Central memory CD8-positive, alpha-beta T cell (primary cell): ENCODE measurements around the gene GNB4.

Experiments used
- ATAC-seq: fragments of 150-1000 bp; cut with Tn5 transposase; replicated peaks from 2 replicates; pipeline ENCODE4 v1.10.0; 2022; ENCODE audit warnings: mild to moderate bottlenecking, moderate FRiP score, moderate number of reproducible peaks; ENCODE audit not compliant: poor library complexity, severe bottlenecking; ENCODE audit errors: extremely low read depth
- DNase-seq, 2 donors: peaks; one replicate each; pipeline ENCODE4 v3.0.0; 2021; ENCODE audit warnings: low spot score in 2 of 2
- H3K27ac Mint-ChIP-seq: one replicate; pipeline ENCODE4 v1.8.0; 2022; ENCODE audit warnings: low read depth, mild to moderate bottlenecking, moderate library complexity, mixed read lengths
- H3K27me3 Mint-ChIP-seq: one replicate; pipeline ENCODE4 v1.8.0; 2022; ENCODE audit warnings: mixed read lengths
- H3K36me3 Mint-ChIP-seq: one replicate; pipeline ENCODE4 v1.8.0; 2022; ENCODE audit warnings: mild to moderate bottlenecking, moderate library complexity, mixed read lengths; ENCODE audit not compliant: insufficient read depth
- H3K4me1 Mint-ChIP-seq: one replicate; pipeline ENCODE4 v1.8.0; 2022; ENCODE audit warnings: mixed read lengths
- H3K4me3 Mint-ChIP-seq: one replicate; pipeline ENCODE4 v1.8.0; 2022; ENCODE audit warnings: mild to moderate bottlenecking, moderate library complexity, mixed read lengths
- H3K9me3 Mint-ChIP-seq: one replicate; pipeline ENCODE4 v1.8.0; 2022; ENCODE audit warnings: mixed read lengths

GNB4 gene

GRCh38 chr3:179430277-179430870, 20.9 kb downstream of the GNB4 start:
- no peak overlapping the region for H3K27ac Mint-ChIP-seq
- no peaks in the 10 kb centered on the region for H3K9me3 Mint-ChIP-seq
- H3K27me3 Mint-ChIP-seq: no peaks in the 10 kb centered on the region
- no peaks in the 10 kb centered on the region for H3K36me3 Mint-ChIP-seq
- DNase-seq (no peak), ATAC-seq (no peak)
- H3K4me3 Mint-ChIP-seq: no peak overlapping the region
- no peaks in the 10 kb centered on the region for H3K4me1 Mint-ChIP-seq

GRCh38 chr3:179428876-179429548, 22.3 kb downstream of the GNB4 start:
- H3K27me3 Mint-ChIP-seq: no peaks in the 10 kb centered on the region
- no peaks in the 10 kb centered on the region for H3K36me3 Mint-ChIP-seq
- no peak overlapping the region for H3K27ac Mint-ChIP-seq
- ATAC-seq (no peak), DNase-seq (no peak)
- no peak overlapping the region for H3K4me3 Mint-ChIP-seq
- no peaks in the 10 kb centered on the region for H3K4me1 Mint-ChIP-seq
- H3K9me3 Mint-ChIP-seq: no peaks in the 10 kb centered on the region

GRCh38 chr3:179425075-179425474, 26.2 kb downstream of the GNB4 start:
- peaks cover 1% of the 10 kb centered on the region for H3K36me3 Mint-ChIP-seq
- H3K27me3 Mint-ChIP-seq: no peaks in the 10 kb centered on the region
- H3K9me3 Mint-ChIP-seq: no peaks in the 10 kb centered on the region

DNA sequence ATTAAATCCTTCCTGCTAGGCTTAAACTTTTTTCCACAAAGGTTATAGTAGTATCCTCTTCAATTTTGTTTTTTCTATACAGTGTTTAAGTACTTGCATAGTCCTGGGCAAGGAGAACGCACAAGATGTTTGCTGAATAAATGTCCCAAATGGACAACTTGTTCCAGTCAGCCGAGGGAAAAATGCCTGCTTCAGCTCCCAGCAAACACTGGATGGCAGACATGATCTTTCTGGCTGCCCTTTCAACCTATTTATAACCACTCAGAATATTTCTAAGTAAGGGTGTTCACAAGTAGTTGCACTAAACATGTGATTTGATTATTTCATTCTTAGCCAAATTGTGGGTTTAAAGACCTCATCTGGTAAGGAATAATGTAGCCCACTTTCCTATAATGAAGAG, 29.8 kb downstream of the GNB4 start:
- no peak for ATAC-seq
- Mint-ChIP-seq H3K9me3 (no peaks in the 10 kb centered on the region), H3K36me3 (peaks cover 4% of the 10 kb centered on the region), H3K27me3 (no peaks in the 10 kb centered on the region), H3K4me1 (no peaks in the 10 kb centered on the region), H3K4me3 (no peak overlapping the region), H3K27ac (no peak overlapping the region)
- no peak for DNase-seq

More at GRCh38 chr3:179425075-179425474, 26.2 kb downstream of the GNB4 start:
- DNase-seq: no peak
- no peak overlapping the region for H3K4me3 Mint-ChIP-seq
- no peak for ATAC-seq
- no peak overlapping the region for H3K27ac Mint-ChIP-seq
- no peaks in the 10 kb centered on the region for H3K4me1 Mint-ChIP-seq

- no peak overlapping the region for H3K4me3 Mint-ChIP-seq
- ATAC-seq: no peak
- H3K27me3 Mint-ChIP-seq: no peaks in the 10 kb centered on the region
Measured at GRCh38 chr3:179418610-179419009, 32.7 kb downstream of the GNB4 start.

GRCh38 chr3:179416681-179417080, 34.6 kb downstream of the GNB4 start:
- Mint-ChIP-seq H3K27me3 (no peaks in the 10 kb centered on the region), H3K9me3 (no peaks in the 10 kb centered on the region), H3K4me1 (no peaks in the 10 kb centered on the region), H3K36me3 (peaks cover 4% of the 10 kb centered on the region), H3K27ac (no peak overlapping the region), H3K4me3 (no peak overlapping the region)
- ATAC-seq (no peak), DNase-seq (no peak)

More at GRCh38 chr3:179418610-179419009, 32.7 kb downstream of the GNB4 start:
- Mint-ChIP-seq H3K9me3 (no peaks in the 10 kb centered on the region), H3K4me1 (no peaks in the 10 kb centered on the region), H3K36me3 (peaks cover 4% of the 10 kb centered on the region), H3K27ac (no peak overlapping the region)
- no peak for DNase-seq

DNA sequence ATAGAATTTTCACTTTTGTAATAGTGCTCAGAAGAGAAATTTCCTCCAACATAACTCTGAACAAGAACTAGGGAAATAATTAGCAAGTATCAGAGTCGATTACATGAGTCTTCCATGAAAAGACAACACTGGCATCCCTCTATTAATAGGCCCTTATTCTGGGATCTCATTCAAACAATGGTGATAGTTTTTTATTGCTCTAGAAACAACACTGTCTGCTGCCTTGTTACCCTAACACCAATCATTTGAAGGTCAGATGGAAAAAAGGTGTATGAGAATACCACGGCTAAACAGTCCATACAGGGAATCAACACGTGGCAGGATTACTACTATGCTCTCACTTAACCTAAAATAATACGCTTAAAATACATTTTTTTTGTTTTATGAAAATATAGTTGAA, 35.9 kb downstream of the GNB4 start:
- H3K27ac Mint-ChIP-seq: no peak overlapping the region
- peaks cover 2% of the 10 kb centered on the region for H3K36me3 Mint-ChIP-seq
- H3K4me1 Mint-ChIP-seq: no peaks in the 10 kb centered on the region
- no peak for ATAC-seq
- no peak for DNase-seq
- no peaks in the 10 kb centered on the region for H3K9me3 Mint-ChIP-seq
- no peak overlapping the region for H3K4me3 Mint-ChIP-seq
- H3K27me3 Mint-ChIP-seq: no peaks in the 10 kb centered on the region

DNA sequence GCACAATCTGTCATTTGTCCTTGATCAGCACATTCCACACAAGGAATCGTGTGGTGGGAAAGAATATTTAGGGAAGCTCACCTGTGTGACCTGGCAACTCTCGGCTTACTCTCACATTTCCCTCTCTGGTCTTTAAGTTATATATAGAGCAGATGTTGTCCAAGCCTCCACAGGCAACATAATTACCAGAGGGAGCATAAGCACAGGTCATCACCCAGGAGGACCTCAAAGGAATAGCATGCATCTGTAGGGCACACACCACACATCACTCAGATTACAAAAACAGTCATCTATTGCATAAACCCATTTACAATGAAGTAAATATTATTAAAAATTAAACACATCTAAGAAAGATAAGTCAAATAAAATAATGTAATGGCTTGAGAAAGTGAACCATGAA, 36.5 kb downstream of the GNB4 start:
- no peak for DNase-seq
- no peaks in the 10 kb centered on the region for H3K9me3 Mint-ChIP-seq
- no peaks in the 10 kb centered on the region for H3K4me1 Mint-ChIP-seq
- no peak overlapping the region for H3K27ac Mint-ChIP-seq
- H3K4me3 Mint-ChIP-seq: no peak overlapping the region
- H3K36me3 Mint-ChIP-seq: peaks cover 2% of the 10 kb centered on the region
- H3K27me3 Mint-ChIP-seq: no peaks in the 10 kb centered on the region
- ATAC-seq: no peak

GRCh38 chr3:179410999-179411398, 40.3 kb downstream of the GNB4 start:
- H3K4me1 Mint-ChIP-seq: no peaks in the 10 kb centered on the region
- H3K4me3 Mint-ChIP-seq: no peak overlapping the region
- no peaks in the 10 kb centered on the region for H3K27me3 Mint-ChIP-seq
- no peaks in the 10 kb centered on the region for H3K36me3 Mint-ChIP-seq
- ATAC-seq (no peak), DNase-seq (no peak)
- H3K27ac Mint-ChIP-seq: no peak overlapping the region
- H3K9me3 Mint-ChIP-seq: no peaks in the 10 kb centered on the region

- Mint-ChIP-seq H3K27me3 (no peaks in the 10 kb centered on the region), H3K4me3 (no peak overlapping the region), H3K36me3 (no peaks in the 10 kb centered on the region), H3K27ac (no peak overlapping the region), H3K9me3 (no peaks in the 10 kb centered on the region), H3K4me1 (no peaks in the 10 kb centered on the region)
- no peak for DNase-seq
- ATAC-seq: no peak
Measured at GRCh38 chr3:179410331-179410730, 40.9 kb downstream of the GNB4 start.

DNA sequence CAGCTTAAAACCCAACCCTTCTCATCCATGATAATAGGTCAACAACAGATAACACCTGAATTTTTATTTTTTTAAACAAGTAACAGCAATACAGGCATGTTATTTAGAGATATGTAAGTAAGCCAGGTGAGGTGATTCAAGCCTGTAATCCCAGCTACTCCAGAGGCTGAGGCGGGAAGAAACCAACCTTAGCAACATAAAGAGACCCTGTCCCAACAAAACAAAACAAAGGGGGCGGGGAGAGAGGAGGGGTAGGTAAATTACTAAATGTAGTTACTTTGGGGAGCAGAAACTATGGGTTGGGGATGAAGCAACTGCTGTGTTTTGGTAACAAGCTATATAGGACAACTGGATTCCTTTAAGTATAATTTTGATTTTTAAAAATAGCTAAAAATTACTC, 47.0 kb downstream of the GNB4 start:
- no peak for ATAC-seq
- Mint-ChIP-seq H3K4me1 (no peaks in the 10 kb centered on the region), H3K4me3 (no peak overlapping the region), H3K9me3 (no peaks in the 10 kb centered on the region), H3K27me3 (no peaks in the 10 kb centered on the region), H3K27ac (no peak overlapping the region), H3K36me3 (no peaks in the 10 kb centered on the region)
- DNase-seq: no peak

DNA sequence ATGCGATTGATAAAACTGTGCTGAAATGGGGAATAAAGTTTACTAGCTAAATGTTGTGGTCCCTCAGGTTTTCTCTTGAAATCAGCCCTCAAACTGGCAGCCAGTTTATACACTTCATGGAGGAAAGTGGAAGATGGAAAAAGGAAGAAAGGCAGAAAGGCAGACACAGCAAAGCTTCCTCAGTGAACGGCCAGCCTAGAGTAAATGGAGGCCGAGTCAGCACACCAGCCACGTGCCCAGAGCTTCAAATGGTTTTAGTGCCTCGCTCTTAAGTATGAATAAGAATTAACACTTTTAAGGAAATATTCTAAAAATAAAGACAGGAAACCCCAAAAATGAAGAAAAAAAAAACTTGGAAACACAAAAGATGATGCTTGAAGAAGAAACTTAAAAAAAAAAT, 48.3 kb downstream of the GNB4 start:
- H3K27ac Mint-ChIP-seq: no peak overlapping the region
- no peaks in the 10 kb centered on the region for H3K27me3 Mint-ChIP-seq
- ATAC-seq (no peak), DNase-seq (no peak)
- no peak overlapping the region for H3K4me3 Mint-ChIP-seq
- H3K36me3 Mint-ChIP-seq: peaks cover 4% of the 10 kb centered on the region
- H3K9me3 Mint-ChIP-seq: no peaks in the 10 kb centered on the region
- H3K4me1 Mint-ChIP-seq: no peaks in the 10 kb centered on the region

DNA sequence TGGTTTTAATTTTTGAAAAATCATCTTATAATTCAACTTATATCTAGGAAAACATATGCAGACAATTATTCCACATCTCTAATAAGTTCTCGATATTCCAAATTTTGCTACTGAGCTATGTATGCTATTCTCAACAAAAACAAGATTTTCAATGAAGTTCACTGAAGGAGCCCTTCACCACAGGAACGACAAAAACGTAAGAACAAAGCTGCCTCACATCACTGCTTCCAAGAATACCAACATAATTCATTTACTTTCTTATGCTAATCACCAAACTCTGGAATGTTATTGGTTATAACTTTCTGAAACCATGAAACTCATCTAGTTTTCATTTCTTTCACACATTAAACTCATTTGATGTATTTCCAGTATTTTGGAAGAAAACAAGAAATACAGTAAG, 49.7 kb downstream of the GNB4 start:
- no peaks in the 10 kb centered on the region for H3K27me3 Mint-ChIP-seq
- H3K4me1 Mint-ChIP-seq: no peaks in the 10 kb centered on the region
- DNase-seq (no peak), ATAC-seq (no peak)
- no peak overlapping the region for H3K4me3 Mint-ChIP-seq
- H3K9me3 Mint-ChIP-seq: no peaks in the 10 kb centered on the region
- peaks cover 8% of the 10 kb centered on the region for H3K36me3 Mint-ChIP-seq
- no peak overlapping the region for H3K27ac Mint-ChIP-seq
